Activated CD8-positive, alpha-beta T cell treated with anti-CD3 and anti-CD28 coated beads for 36 hours (primary cell): Measurements from ENCODE around the gene ATP8A1. TPM values are rescaled to one million over a fixed set of nuclear protein-coding genes. Genes with fewer than 3 reads are reported as not detected.
"Not testable (repeated sequence)": the region's sequence is repeated elsewhere in the genome, so short reads cannot be mapped to it uniquely, and the experiment has no call there.

Source experiments
- ATAC-seq: fragments of 200-7000 bp; cut with Tn5 transposase; one replicate; pipeline ENCODE4 v1.10.0; 2021; ENCODE audit warnings: mild to moderate bottlenecking, moderate library complexity
- CTCF ChIA-PET: fragments of 350-600 bp; sonication (Branson Sonifier 250); formaldehyde crosslinking; loops from one replicate; lab custom pipeline; 2021; ENCODE audit warnings: antibody characterized with exemption; lab: Charles Lee
- POLR2A ChIA-PET: fragments of 350-600 bp; sonication (Branson Sonifier 250); formaldehyde crosslinking; loops from one replicate; lab custom pipeline; 2021; ENCODE audit warnings: antibody characterized with exemption; lab: Charles Lee
- DNase-seq: peaks from one replicate; pipeline ENCODE4 v3.0.0-alpha.2; 2020
- H3K27ac Mint-ChIP-seq: one replicate; pipeline ENCODE4 v1.8.0; 2021; ENCODE audit warnings: mild to moderate bottlenecking, mixed read lengths
- H3K27me3 Mint-ChIP-seq: one replicate; pipeline ENCODE4 v1.8.0; 2021; ENCODE audit warnings: mixed read lengths
- H3K36me3 Mint-ChIP-seq: one replicate; pipeline ENCODE4 v1.8.0; 2021; ENCODE audit warnings: low read depth, mixed read lengths
- H3K4me1 Mint-ChIP-seq: one replicate; pipeline ENCODE4 v1.8.0; 2021; ENCODE audit warnings: low read depth, mixed read lengths
- H3K4me3 Mint-ChIP-seq: one replicate; pipeline ENCODE4 v1.8.0; 2021; ENCODE audit warnings: mild to moderate bottlenecking, moderate library complexity, mixed read lengths
- H3K9me3 Mint-ChIP-seq: one replicate; pipeline ENCODE4 v1.8.0; 2021; ENCODE audit warnings: mixed read lengths
- intact Hi-C: fragments of 100-400 bp; cut with micrococcal nuclease; formaldehyde crosslinking; loops from one replicate; pipeline ENCODE4 v1.10.0; 2022
- total RNA-seq, 2 experiments: library from RNA; stranded (reverse); gene quantifications; one replicate each; pipeline ENCODE4 v1.2.3, GENCODE V29; 2021
- TF ChIP-seq, protein P1 (sequence below): fragments of 200-600 bp; IDR thresholded peaks from one replicate; pipeline ENCODE4 v1.8.0; 2022; ENCODE audit warnings: antibody characterized with exemption, mild to moderate bottlenecking

ATP8A1 gene
- total RNA-seq, 2 experiments from 2014 or later, result 28.1 to 30.7 TPM

GRCh38 chr4:42466273-42466844, 190.5 kb downstream of the ATP8A1 start:
- H3K36me3 Mint-ChIP-seq, result peaks cover 36% of the 10 kb centered on the region
- H3K27ac Mint-ChIP-seq, result no peak overlapping the region

GRCh38 chr4:42464550-42465094, 192.3 kb downstream of the ATP8A1 start:
- Mint-ChIP-seq H3K4me3 (no peak overlapping the region), H3K27me3 (no peaks in the 10 kb centered on the region), H3K36me3 (peaks cover 46% of the 10 kb centered on the region), H3K27ac (no peak overlapping the region), H3K9me3 (no peaks in the 10 kb centered on the region), H3K4me1 (peaks cover 2% of the 10 kb centered on the region)
- ATAC-seq, result no peak
- intact Hi-C loops, result no loop called here
- no peak for DNase-seq
- CTCF ChIA-PET, result no interaction called here
- POLR2A ChIA-PET, result interaction anchor here (0.6 kb wide), 1 partner anchor 14 kb away, joined by 3 read pairs; no protein-coding TSS in a partner anchor
- TF ChIP-seq, protein P1, sequence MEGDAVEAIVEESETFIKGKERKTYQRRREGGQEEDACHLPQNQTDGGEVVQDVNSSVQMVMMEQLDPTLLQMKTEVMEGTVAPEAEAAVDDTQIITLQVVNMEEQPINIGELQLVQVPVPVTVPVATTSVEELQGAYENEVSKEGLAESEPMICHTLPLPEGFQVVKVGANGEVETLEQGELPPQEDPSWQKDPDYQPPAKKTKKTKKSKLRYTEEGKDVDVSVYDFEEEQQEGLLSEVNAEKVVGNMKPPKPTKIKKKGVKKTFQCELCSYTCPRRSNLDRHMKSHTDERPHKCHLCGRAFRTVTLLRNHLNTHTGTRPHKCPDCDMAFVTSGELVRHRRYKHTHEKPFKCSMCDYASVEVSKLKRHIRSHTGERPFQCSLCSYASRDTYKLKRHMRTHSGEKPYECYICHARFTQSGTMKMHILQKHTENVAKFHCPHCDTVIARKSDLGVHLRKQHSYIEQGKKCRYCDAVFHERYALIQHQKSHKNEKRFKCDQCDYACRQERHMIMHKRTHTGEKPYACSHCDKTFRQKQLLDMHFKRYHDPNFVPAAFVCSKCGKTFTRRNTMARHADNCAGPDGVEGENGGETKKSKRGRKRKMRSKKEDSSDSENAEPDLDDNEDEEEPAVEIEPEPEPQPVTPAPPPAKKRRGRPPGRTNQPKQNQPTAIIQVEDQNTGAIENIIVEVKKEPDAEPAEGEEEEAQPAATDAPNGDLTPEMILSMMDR, result no peak

More at GRCh38 chr4:42466273-42466844, 190.5 kb downstream of the ATP8A1 start:
- intact Hi-C loops, result no loop called here
- Mint-ChIP-seq H3K4me3 (no peak overlapping the region), H3K27me3 (no peaks in the 10 kb centered on the region), H3K4me1 (no peaks in the 10 kb centered on the region), H3K9me3 (no peaks in the 10 kb centered on the region)
- ChIA-PET CTCF (interaction anchor here (0.6 to 2.0 kb wide), 2 partner anchors 53 to 63 kb away, joined by 3 to 6 read pairs; no protein-coding TSS in a partner anchor), POLR2A (no interaction called here)
- TF ChIP-seq, protein P1, result no peak
- ATAC-seq (no peak), DNase-seq (no peak)

DNA sequence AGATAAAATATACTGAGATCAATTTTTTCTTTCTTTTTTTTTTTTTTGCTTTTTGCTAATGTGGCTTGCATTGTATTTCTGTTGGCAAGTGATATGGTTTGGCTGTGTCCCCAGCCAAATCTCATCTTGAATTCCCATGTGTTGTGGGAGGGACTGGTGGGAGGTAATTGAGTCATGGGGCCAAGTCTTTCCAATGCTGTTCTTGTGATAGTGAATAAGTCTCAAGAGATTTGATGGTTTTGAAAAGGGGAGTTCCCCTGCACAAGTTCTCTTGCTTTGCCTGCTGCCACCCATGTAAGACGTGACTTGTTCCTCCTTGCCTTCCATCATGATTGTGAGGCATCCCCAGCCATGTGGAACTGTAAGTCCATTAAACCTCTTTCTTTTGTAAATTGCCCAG, 195.7 kb downstream of the ATP8A1 start:
- H3K27ac Mint-ChIP-seq, H3K9me3 Mint-ChIP-seq, H3K4me1 Mint-ChIP-seq, H3K4me3 Mint-ChIP-seq, intact Hi-C loops, ATAC-seq, POLR2A ChIA-PET, DNase-seq, H3K27me3 Mint-ChIP-seq, CTCF ChIA-PET: not testable (repeated sequence)
- H3K36me3 Mint-ChIP-seq, result peaks cover 40% of the 10 kb centered on the region

DNA sequence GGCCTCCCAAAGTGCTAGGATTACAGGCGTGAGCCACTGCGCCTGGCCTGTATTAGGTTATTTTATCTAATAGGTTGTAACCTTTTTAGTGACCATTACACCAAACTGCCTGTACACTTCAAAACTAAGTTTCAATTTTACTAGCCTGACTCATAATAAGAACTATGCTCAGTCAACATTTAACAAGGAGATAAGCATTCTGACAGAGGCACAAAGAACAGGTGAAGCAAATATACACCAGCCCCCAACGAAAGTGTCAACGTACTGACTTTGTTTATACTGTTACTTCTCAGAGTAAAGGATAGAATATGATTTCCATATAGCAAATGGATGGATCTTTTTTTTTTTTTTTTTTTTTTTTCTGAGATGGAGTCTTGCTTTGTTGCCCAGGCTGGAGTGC, 196.9 kb downstream of the ATP8A1 start:
- CTCF ChIA-PET, result no interaction called here
- POLR2A ChIA-PET, result interaction anchor here (0.7 kb wide), 1 partner anchor 1479 kb away, joined by 3 read pairs; no protein-coding TSS in a partner anchor
- Mint-ChIP-seq H3K4me1 (peaks cover 2% of the 10 kb centered on the region), H3K9me3 (no peaks in the 10 kb centered on the region), H3K27me3 (no peaks in the 10 kb centered on the region), H3K4me3 (no peak overlapping the region), H3K36me3 (peaks cover 37% of the 10 kb centered on the region), H3K27ac (no peak overlapping the region)
- ATAC-seq, result no peak
- no peak for DNase-seq
- intact Hi-C loops, result no loop called here
- TF ChIP-seq, protein P1, result no peak

DNA sequence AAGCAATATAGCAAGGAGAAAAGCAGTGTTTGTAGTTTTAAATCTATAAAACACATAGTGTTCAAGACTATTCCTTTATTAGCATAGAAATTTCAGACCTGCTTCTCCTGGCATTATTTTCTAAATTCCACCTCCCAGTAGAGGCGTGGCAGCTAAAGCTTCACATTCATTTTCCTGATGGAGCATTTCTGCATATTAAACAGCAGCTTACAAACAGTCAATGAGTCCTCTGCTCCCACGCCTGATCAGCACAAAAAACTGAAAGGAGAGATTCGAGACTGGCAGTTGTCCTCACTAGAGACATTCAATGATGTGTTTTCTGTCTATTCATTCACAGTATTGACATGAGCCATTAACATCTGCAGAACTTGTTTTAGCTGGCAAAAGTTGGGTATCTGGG, 198.2 kb downstream of the ATP8A1 start:
- Mint-ChIP-seq H3K27ac (no peak overlapping the region), H3K4me3 (no peak overlapping the region), H3K36me3 (peaks cover 36% of the 10 kb centered on the region), H3K27me3 (no peaks in the 10 kb centered on the region), H3K9me3 (no peaks in the 10 kb centered on the region), H3K4me1 (peaks cover 2% of the 10 kb centered on the region)
- POLR2A ChIA-PET, result no interaction called here
- ATAC-seq, result no peak
- DNase-seq, result no peak
- TF ChIP-seq, protein P1, result no peak
- CTCF ChIA-PET, result no interaction called here
- intact Hi-C loops, result no loop called here
